GM13976 (cell line): Measurements from ENCODE around the gene SLC18A3.

Source experiments
- DNase-seq: peaks from one replicate; pipeline ENCODE4 v3.0.0; 2012; ENCODE audit warnings: low spot score
- in situ Hi-C: fragments of 300-500 bp; cut with MboI; formaldehyde crosslinking; loops from one replicate; pipeline ENCODE4 v1.12.0; 2022; ENCODE audit warnings: low sequenced_read_pairs, mixed read lengths, inconsistent platforms; ENCODE audit not compliant: unreplicated experiment
- TF ChIP-seq, protein P1 (sequence below): IDR thresholded peaks from 2 replicates; pipeline ENCODE4 v1.5.1; 2012; ENCODE audit warnings: borderline replicate concordance, mild to moderate bottlenecking; ENCODE audit not compliant: insufficient read depth; ENCODE audit errors: extremely low read depth, missing control alignments, control extremely low read depth

The SLC18A3 gene

DNA sequence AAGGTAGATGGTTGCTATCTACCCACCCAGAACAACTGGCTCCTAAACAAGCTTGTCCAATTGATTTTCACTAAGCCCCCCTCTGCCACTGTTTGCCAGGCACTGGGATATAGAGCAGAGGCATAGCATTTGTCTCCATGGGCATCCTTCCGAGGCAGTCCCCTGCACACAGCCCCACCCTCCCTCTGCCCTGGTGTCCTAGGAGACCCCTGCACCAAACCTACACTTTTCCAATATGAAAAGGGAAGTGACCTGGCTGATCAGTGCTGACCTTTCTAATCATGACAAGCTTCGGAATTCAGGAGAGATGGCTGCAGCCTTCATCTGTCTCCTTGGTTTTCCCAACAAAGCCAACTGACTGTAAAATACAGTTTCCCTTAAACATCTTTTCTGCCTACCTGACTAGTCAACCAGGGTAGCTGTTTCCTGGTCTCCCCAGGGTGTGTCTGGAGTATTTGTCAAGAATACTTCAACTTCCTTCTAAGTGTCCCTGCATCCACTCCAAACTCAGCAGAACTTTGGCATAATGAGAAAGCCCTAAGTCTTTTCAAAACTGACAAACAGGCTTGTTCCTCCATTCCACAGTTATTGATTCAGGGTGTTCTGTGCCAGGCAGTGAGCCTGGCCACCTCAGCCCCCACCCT lies 7.6 kb upstream of the SLC18A3 start:
- in situ Hi-C loops, result no loop called here
- TF ChIP-seq, protein P1, sequence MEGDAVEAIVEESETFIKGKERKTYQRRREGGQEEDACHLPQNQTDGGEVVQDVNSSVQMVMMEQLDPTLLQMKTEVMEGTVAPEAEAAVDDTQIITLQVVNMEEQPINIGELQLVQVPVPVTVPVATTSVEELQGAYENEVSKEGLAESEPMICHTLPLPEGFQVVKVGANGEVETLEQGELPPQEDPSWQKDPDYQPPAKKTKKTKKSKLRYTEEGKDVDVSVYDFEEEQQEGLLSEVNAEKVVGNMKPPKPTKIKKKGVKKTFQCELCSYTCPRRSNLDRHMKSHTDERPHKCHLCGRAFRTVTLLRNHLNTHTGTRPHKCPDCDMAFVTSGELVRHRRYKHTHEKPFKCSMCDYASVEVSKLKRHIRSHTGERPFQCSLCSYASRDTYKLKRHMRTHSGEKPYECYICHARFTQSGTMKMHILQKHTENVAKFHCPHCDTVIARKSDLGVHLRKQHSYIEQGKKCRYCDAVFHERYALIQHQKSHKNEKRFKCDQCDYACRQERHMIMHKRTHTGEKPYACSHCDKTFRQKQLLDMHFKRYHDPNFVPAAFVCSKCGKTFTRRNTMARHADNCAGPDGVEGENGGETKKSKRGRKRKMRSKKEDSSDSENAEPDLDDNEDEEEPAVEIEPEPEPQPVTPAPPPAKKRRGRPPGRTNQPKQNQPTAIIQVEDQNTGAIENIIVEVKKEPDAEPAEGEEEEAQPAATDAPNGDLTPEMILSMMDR, result no peak
- no peak for DNase-seq

DNA sequence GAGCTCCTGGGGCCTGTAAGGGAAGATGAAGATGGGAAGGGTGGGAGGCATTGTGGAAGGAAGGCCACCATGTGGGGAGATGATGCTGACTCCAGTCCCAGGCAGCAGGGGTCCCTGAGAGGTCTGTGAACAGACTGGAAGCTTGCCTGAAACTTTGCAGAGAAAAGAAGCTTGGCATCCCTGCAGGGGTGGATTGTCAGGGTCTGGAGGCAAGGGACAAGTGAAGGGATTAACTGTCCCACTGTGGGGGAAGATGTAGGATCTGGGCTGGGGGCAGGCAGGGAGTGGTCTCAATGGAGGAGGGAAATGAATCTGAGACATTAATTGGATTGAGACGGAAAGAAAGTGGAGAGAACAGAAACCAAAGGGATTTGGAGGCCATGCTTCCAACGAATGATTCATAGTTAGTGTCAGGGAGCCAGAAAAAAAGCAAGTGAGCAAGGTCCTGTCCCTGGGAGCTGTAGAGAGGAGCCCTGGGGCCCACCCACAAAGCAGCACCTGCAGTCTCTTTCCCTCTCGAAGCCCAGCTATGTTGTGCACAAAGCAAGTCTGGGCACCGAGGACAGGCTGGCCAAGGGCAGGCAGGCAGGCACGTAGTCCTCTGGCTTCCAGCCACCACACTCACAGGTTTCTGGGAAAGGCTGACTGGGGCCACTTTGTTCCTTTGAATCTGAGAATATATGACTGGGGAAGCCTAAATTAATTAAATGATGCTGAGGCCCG lies 4.7 kb upstream of the SLC18A3 start:
- TF ChIP-seq, protein P1, result no peak
- in situ Hi-C loops, result no loop called here
- no peak for DNase-seq

DNA sequence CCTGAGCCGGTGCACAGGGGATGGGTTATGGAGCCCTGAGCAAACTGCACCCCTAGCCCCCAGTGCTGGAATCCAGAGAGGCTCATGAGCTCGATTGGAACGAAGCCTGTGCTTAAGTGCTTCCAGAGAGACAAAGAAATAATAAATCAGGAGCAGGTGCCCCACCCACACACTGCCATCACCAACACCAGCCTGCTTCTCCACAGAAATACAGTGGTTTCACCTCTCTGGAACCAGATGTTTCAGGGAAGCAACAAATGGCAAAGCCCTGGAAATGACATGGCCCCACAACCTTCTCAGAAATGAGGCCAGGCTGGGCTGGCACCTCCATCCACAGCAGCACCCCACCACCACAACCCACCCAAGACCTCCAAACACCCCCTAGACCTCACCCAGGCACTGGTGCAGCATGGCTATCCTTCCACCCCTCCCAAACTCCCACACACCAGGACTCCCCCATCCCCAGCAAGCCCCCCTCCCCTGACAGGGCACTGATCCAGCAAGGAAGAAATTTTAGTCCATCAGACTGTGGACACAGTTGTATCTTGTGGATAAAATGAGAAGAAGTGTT lies 4.1 kb upstream of the SLC18A3 start:
- in situ Hi-C loops, result no loop called here
- no peak for DNase-seq
- TF ChIP-seq, protein P1, result no peak

DNA sequence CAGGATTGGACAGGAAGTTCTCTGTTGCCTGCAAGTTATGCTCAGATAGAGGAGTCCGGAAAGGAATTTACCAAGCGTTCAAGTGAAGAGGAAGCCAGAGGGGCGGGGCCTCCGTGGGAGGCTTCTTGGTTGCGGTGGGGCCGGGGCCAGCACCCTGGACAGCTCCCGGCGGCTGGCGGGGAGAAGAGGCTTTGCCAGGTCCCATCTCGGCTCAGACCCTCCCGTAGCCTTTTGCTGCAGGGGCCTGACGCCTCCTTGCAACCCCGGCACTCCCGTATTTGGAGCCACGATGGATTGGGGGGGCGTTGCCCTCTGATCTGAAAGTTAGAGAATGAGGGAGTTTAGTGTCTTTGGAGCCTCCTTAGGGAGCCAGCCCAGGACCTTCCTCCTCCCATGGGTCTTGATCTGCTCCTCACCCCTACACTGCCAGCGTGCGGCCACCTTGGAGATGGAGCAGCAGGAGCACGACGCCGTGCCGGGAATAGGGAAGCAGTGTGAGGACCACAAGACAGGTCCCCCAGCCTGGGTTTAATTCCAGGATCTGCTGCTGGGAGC lies 3.1 kb upstream of the SLC18A3 start:
- TF ChIP-seq, protein P1, result no peak

DNA sequence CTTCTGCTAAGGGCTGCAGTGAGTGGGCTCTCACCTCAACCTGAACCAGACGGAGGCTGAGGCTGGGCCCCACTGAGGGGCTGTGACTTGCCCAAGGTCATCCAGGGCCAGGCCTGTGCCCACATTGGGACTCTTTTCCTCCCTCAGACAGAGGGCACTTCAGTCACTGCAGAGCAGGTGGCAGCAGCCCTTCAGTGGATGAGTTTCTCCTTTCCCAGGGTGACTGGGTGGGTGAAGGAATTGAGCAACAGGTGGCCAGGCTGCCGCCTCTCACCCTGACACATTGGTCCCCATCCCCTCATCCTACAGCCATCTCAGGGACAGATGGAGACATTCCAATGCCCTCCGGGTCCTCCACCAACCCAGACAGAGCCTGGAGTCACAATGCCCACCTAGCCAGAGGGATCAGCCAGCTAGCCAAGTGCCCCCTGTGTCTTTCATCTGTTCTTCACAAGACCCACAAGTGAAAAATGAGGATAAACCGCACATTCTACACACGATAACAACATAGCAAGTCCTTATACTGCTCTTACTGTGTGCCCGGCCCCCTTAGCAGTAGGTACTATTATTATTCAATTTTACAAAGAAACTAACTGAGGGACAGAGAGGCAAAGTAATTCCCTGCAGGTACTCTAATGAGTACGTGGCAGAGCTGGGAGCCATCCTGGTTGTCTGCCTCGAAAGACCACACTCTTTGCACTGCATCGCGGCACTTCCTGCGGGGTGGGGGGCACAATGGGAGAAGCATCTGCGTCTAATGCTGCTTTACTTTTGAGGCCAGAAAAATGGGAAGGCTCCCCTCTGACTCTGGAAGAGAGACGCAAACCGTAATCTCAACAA lies 1.7 kb upstream of the SLC18A3 start:
- TF ChIP-seq, protein P1, result no peak
- in situ Hi-C loops, result no loop called here
- DNase-seq, result no peak

More for the DNA sequence above, 3.1 kb upstream of the SLC18A3 start:
- DNase-seq, result peak; percentile 90
- in situ Hi-C loops, result no loop called here

DNA sequence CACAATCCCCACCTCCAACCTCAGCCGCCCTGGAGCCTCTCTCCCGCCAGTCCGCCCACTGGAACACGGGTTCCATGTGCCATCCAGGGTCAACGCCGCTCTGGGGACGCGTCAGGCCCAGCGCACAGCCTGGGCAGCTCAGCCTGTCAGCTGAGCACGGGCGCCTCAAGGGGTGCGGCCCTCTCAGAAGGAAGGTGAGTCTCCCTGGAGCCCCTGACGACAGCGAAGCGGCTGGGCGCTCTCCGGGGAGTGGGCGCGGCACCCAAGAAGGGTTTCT lies 1.2 kb upstream of the SLC18A3 start:
- in situ Hi-C loops, result no loop called here
- TF ChIP-seq, protein P1, result no peak
- DNase-seq, result no peak
